GM19351 (cell line): Measurements from ENCODE around the gene SEMA4D.

Source experiments
- ATAC-seq: cut with Tn5 transposase; IDR thresholded peaks from one replicate; pipeline ENCODE4 v1.9.1; 2021; ENCODE audit warnings: mild to moderate bottlenecking, moderate library complexity; ENCODE audit not compliant: unreplicated experiment

SEMA4D gene

DNA sequence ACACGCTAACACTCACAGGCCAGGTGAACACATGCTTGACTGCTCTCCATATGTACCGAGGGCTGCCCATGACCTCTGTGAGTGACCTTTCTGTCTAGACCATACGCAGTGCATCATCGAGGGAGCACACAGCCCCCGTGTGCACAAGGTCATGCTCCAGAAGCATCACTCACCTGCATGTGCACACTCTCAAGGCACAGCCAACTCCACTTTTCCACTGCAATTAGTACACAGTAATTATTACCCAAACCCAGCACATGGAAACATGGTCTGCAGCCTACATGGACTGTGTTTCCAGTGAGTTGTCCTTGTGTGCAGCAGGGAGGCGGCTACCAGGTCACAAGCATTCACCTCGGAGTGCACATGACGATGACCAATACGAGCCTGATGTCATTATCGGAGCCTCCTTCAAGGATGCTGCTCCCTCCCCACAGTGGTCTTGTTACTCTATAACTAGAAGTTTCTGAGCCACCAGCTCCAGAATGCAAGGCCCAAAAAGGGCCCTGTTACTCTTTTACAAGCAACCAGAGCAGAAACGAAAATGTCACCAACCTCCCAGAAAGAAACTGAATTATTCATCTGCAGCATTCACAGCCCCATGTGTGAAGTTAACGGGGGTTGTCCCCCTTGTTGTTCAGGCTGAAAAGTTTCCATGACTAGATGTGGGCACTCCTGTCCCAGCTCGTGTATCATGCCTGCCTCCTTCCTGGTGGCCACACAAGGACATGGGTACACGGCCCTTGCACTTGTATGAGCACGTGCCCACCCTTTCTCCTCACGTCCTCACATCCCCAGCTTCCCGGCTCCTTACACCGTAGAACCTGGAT, 31.2 kb downstream of the SEMA4D start:
- peak; percentile 52 for ATAC-seq

DNA sequence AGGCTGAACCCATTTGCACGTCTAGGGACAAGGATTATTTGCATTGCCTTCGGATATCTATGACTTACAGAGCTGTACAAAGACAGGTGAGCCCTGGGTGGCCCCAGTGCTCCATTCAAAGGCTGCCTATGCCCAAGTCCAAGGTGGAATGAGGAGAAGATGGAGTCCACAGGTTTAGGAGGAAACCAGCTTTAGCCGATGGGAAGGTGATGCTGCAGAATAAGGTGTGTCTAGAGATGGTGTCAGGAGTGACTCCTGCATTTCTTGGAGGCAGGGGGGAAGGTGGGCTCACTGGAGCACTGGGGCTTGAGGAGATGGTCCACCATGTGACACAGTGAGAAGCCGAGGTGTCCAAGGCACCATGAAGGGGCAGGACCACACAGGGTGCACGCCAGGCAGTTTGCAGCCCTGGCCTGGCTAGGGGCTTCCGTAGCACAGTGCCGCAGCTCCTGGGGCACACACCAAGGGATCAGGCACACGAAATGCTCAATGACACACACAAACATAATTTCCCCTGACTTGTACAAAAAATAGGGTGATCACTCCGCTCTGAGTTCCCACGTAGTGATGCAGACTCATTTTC, 32.1 kb downstream of the SEMA4D start:
- no peak for ATAC-seq

DNA sequence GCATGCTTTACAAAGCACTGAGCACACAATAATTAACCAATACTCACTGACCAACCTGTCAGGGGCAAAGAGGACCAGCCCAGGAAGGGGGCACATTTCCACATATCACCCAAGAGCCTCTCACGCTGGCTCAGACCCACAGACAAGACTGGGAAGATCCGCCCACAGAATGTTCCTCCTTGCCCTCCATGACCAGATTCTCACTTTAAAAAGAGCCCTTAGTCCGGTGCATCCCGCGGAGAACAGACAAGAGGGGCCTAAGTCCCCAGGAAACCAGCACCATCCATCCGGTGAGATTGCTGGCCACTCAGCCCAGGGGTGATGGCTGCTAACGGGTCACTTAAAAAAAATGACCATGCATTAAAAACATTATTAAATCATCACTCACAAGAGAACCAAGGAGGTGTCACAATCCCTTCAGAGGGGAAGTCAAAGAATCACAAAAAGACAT, 32.9 kb downstream of the SEMA4D start:
- no peak for ATAC-seq

DNA sequence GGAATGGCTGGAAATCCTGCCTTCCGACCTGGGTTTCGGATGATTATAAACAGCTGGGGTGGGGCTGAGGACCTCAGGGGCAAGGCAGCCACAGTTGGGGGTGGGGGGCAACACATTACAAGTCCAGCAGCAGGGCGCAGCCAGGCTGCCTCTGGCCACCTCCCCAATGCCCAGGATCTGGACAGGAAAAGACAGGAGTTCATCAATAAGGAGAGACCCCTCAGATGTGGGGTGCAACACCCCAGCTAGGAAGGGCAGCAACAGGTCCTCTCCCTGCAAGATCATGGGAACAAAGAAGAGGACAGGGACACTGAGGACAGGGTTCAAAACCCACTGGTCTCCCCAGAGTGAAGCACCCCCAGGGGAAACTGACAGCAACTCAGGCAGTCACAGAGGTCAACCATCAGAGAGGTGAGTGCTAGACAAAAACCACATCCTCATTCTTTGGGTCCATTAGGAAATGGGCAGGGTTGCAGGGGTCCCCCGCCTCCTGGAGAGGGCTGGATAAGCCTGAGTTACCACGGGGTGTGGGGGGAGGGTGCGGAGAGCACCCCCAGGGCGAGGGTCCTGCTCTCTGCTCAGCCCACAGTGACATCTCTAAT, 33.5 kb downstream of the SEMA4D start:
- peak; percentile 41 for ATAC-seq

DNA sequence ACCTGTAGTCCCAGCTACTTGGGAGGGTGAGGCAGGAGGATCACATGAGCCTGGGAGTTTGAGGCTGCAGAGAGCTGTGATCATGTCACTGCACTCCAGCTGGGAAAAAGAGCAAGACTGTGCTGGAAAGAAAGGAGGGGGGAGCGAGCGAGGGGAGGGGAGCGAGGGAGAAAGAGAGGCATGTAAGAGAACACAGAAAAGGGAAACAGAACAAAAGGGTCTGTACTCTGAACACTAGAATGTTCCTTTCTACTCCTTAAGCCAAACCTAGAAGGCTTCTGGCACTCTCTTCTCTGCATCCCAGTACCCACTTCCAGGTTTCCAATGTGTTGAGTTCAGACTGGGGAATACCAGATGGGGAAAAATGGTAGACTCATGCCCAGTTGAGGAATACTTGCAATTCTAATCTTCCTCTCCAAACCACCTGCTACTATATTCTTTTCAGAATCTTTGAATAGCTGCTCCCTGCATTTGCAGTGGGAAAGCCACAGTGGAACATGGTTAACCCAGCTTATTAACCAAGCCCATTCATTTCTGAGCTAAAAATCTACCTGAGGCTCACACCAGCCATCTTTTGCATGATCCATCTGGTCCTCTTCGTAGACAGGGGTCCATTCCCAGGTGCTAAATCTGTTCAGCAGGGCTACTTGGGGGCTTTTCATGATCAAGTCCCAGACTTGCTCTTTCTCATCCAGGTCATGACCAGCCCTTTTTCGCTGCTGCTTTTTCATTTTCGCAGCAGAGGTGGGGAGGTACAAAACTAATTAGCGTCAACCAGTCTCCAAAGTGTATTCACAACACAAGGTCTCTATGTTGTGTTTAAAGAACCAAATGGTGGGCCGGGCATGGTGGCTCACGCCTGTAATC, 34.9 kb downstream of the SEMA4D start:
- no peak for ATAC-seq

DNA sequence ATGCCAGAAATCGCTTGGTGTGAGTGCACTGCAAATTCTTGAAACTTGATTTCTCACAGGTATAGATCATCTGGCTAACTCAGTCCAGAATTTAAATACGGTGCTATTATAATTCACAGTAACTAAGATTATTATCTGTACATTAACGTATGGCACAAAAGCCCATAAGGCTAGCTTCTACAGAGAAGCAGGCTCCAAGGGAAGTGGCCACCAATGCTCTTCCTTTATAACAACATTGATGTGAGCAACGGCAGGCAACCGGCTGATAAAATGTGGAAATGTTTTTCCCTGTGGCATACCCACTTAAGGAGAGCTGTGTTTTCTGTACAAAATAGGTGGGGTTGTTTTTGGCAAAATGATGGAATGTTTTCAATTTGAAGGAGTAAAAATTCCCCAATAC, 35.7 kb downstream of the SEMA4D start:
- ATAC-seq: no peak

DNA sequence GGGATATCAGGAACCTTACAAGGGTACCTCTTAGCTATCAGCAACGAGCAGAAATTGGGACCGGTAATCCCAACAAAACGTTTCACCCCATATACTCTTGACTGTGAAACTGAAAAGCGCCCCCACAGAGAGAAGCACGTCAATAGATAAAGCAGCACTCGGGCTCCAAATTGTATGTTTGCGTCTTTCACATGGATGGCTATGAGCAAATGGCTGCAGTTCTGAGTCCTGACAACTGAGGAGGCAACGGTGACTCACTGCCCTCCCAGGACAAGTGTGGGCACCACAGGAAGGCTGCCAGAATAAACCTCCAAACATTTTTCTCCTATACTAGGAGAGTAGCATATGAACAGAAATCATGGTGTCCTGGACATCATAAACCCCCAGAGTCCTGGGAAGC, 36.6 kb downstream of the SEMA4D start:
- no peak for ATAC-seq

GRCh38 chr9:89460551-89460950, 37.4 kb downstream of the SEMA4D start:
- no peak for ATAC-seq

DNA sequence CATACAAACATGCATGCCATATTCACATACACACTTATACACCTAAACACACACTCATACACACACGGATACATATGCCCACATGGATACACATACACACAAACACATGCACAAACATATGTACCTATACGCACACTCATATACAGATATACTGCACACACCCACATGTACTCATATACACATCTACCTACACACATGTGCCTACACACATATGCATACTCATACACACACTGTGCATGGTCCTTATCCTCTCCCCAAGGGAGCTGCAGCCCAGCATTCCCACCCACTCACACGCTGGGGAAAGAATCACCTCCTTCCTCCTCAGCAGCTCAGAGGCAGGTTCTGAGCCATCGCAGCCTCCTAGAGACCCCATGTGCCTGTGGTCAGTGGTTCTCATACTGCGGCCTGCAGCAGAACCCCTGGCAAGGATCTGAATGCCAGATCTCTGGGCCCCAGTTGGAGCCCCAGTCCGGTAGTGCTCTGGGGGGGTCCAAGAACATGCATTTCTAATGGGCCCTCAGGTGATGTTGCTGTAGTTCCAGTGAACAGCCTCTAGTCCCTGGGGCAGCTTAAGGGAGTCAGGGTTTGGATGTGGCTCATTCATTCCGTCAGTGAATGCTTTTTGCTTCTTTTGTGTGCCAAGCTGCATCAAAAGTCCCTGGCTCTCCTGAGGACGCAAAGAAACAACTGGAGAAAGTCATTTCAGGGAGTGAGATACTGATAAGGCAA, 39.0 kb downstream of the SEMA4D start:
- no peak for ATAC-seq

DNA sequence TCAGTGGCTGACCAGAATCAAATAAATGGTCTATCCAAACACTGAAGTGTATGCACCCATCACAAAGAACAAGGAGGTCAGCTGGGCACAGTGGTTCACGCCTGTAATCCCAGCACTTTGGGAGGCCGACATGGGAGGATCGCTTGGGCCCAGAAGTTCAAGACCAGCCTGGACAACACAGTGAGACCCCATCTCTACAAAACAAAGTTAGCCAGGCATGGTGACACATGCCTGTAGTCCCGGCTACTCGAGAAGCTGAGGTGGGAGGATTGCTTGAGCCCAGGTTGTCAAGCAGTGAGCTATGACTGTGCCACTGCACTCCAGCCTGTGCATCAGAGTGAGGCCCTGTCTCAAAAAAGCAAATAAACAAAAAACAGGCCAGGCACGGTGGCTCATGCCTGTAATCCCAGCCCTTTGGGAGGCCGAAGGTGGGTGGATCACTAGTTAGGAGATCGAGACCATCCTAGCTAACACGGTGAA, 40.5 kb downstream of the SEMA4D start:
- no peak for ATAC-seq

GRCh38 chr9:89455356-89455824, 42.5 kb downstream of the SEMA4D start:
- ATAC-seq: no peak

- ATAC-seq: no peak
These were observed 43.2 kb downstream of the SEMA4D start for GRCh38 chr9:89454498-89455355.

DNA sequence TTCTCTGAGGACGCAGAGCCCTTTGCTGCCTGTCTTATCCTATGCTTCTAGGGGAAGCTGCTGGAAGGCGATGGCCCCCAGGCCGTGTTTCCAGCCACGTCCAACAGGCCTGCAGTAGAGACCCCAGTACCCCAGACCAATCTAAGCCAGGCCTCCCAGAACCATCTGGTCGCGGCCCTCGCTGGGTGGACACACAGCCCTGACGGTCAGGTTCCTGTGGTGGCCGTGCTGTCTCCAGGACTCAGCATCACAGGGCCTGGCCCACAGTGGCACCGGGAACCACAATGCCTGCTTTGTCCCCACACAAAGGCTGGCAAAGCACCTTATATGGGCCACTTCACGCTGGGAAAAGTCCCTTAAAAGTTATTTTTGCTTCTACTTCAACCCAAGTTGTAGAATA, 44.5 kb downstream of the SEMA4D start:
- ATAC-seq: no peak

- no peak for ATAC-seq
These were observed 45.4 kb downstream of the SEMA4D start for GRCh38 chr9:89452561-89452960.

DNA sequence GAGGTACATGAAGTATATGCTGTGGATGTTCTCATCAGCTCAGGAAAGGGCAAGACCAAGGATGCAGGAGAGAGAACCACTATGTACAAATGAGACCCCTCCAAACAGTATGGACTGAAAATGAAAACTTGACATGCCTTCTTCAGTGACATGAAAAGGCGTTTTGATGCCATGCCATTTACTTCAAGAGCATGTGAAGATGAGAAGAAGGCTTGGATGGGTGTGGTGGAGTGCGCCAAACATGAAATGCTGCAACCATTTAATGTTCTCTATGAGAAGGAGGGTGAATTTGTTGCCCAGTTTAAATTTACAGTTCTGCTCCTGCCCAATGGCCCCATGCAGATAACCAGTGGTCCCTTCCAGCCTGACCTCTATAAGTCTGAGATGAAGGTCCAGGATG, 47.7 kb downstream of the SEMA4D start:
- no peak for ATAC-seq

DNA sequence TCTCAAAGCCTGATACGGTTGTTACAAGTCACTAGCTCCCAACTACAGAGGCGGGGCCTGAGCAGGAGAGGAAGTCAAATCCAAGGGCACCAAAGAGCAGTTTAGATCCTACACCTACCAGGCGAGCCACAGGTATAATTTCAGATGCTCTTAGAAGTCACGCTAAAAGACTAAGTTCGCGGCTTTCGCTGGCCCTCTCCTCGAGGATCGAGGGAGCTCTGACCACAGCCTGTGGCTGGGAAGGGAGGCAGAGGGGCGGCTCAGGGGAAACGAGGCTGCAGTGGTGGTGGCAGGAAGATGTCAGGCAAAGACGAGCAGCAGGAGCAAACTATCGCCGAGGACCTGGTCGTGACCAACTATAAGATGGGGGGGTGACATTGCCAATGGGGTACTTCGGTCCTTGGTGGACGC, 48.6 kb downstream of the SEMA4D start:
- no peak for ATAC-seq

GRCh38 chr9:89448821-89449220, 49.1 kb downstream of the SEMA4D start:
- ATAC-seq: no peak

- ATAC-seq: peak; percentile 66
These were observed 49.5 kb downstream of the SEMA4D start for GRCh38 chr9:89448381-89448780.

GRCh38 chr9:89447416-89447815, 50.5 kb downstream of the SEMA4D start:
- no peak for ATAC-seq
